ENCODE measurements around the gene GJA8. TPM values are rescaled to one million over a fixed set of nuclear protein-coding genes. Genes with fewer than 3 reads are reported as not detected.
"Not testable (repeated sequence)": the region's sequence is repeated elsewhere in the genome, so short reads cannot be mapped to it uniquely, and the experiment has no call there.

GJA8 gene
- total RNA-seq, 1 donor from 2014 or later, result not detected

- not testable (repeated sequence) for DNase-seq (ENCODE audit: low spot score)
These were observed 25.1 kb downstream of the GJA8 start for GRCh38 chr1:147927689-147928088.

DNA sequence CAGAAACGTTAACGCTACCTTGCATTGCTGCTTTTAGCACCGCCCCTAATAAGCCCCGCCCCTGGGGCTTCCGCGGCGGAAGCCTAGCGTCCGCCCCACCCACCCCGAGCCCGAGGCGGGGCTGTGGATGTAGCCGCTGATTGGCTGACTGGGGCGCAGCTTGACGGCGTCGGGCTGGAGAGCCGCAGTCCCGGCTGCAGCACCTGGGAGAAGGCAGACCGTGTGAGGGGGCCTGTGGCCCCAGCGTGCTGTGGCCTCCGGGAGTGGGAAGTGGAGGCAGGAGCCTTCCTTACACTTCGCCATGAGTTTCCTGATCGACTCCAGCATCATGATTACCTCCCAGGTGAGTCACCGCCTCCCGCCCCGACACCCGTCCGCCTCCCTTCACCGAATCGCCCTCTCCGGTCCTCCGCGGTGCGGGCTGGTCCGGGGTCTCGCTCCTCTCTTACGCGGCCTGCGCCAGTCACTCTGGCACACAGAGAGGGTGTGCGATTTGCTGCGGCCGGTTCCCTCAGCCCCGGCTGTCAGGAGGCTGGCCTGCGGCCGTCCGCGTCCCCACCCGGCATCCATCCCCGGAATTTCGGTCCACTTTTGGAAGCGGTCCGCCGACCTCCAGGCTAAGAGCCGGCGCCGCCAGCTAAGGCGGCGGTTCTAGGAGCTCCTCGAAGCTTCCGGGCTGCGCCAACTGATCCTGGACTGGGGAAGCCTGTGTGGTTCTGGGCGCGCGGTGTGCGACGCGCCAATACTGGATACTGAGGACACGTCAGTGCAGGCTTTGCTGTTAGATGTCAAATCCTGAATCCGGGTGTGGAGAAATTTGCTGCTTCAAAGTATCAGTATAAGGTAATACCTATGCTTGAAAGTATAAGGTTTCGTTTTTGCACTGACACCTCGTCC is 25.9 kb downstream of the GJA8 start, which contains the start of gene GPR89B:
Gene GPR89B (plus strand): TSS at position 185 of the 897 bp plus-strand sequence. CDS start 117 bp downstream, at position 302.
- peak; percentile 93 for DNase-seq (ENCODE audit: low spot score)

GRCh38 chr1:147931137-147931536 is 28.5 kb downstream of the GJA8 start:
- not testable (repeated sequence) for DNase-seq (ENCODE audit: low spot score)

- DNase-seq (ENCODE audit: low spot score), result not testable (repeated sequence)
These were observed 32.7 kb downstream of the GJA8 start for GRCh38 chr1:147935296-147935695.

DNA sequence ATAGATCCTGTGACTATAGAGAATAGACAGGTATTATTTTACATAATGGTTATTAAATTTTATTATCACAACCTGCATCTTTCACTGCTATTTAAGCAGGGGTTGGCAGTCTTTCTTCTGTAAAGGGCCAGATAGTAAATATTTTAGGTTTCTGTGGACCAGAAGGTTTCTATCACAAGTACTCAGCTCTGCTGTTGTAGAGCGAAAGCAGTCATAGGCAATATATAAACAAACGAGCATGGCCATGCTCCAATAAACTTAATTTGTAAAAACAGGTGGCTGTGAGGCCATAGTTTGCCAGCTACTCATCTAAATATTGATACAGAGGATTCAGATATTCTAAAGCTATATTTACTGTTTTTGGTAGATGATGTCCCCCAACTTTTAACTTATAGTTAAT is 37.9 kb downstream of the GJA8 start:
- not testable (repeated sequence) for DNase-seq (ENCODE audit: low spot score)

DNA sequence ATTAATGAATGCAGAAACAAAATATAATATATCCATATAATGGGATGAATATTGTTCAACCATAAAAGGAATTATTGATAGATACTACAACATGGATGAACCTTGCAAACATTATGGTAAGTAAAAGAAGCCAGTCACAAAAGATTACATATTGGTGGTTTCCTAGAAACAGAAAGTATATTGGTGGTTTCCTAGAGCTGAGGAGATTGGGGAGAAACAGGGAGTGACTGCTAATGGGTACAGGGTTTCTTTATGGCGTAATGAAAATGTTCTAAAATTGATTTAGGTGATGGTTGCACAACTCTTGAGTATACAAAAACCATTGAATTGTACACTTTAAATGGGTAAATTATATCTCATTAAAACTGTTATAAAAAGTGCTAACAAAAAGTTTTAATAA is 40.0 kb downstream of the GJA8 start:
- not testable (repeated sequence) for DNase-seq (ENCODE audit: low spot score)

DNA sequence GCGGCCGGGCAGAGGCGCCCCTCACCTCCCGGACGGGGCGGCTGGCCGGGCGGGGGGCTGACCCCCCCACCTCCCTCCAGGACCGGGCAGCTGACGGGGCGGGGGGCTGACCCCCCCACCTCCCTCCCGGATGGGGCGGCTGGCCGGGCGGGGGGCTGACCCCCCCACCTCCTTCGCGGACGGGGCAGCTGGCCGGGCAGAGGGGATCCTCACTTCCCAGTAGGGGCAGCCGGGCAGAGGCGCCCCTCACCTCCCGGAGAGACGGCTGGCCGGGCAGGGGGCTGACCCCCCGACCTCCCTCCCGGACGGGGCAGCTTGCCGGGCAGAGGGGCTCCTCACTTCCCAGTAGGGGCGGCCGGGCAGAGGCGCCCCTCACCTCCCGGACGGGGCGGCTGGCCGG is 46.9 kb downstream of the GJA8 start:
- not testable (repeated sequence) for DNase-seq (ENCODE audit: low spot score)

Other genes starting within 250 kb of the GJA8 start
- 23.4 TPM for gene ACP6, start 232.3 kb upstream of the GJA8 start, total RNA-seq
- gene GJA5, start 142.2 kb upstream of the GJA8 start, total RNA-seq, result 8.8 TPM
- 12.6 TPM for gene GPR89B, start 25.6 kb downstream of the GJA8 start, total RNA-seq
- 11.4 TPM for gene NBPF11, start 249.5 kb downstream of the GJA8 start, total RNA-seq

All from mucosa of gallbladder (tissue), 1 donor.